ENCODE data around the gene HERC2. TPM values are rescaled to one million over a fixed set of nuclear protein-coding genes. Genes with fewer than 3 reads are reported as not detected.

HERC2 gene
- total and polyA plus RNA-seq, 2 of the 13 experiments (the other 11 are each of a cell fraction or from before 2014, with no cell fraction given): 17.6 to 24.8 TPM

GRCh38 chr15:28082891-28083684 lies 238.9 kb downstream of the HERC2 start (continued):
- TF ChIP-seq, protein P1, sequence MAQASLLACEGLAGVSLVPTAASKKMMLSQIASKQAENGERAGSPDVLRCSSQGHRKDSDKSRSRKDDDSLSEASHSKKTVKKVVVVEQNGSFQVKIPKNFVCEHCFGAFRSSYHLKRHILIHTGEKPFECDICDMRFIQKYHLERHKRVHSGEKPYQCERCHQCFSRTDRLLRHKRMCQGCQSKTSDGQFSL (CRISPR knock-in tag; IDR thresholded peaks at IDR 0.05): no peak
- TF ChIP-seq ZC3H4 (CRISPR knock-in tag; IDR thresholded peaks at IDR 0.05; ENCODE audit: borderline replicate concordance): no peak
- no peak for TF ChIP-seq GLI4 (CRISPR knock-in tag; IDR thresholded peaks at IDR 0.05; ENCODE audit: borderline replicate concordance)
- TF ChIP-seq, protein P2, sequence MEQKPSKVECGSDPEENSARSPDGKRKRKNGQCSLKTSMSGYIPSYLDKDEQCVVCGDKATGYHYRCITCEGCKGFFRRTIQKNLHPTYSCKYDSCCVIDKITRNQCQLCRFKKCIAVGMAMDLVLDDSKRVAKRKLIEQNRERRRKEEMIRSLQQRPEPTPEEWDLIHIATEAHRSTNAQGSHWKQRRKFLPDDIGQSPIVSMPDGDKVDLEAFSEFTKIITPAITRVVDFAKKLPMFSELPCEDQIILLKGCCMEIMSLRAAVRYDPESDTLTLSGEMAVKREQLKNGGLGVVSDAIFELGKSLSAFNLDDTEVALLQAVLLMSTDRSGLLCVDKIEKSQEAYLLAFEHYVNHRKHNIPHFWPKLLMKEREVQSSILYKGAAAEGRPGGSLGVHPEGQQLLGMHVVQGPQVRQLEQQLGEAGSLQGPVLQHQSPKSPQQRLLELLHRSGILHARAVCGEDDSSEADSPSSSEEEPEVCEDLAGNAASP (CRISPR knock-in tag; IDR thresholded peaks at IDR 0.05; ENCODE audit: borderline replicate concordance): peak; percentile 11; the same call in 1 of the 2 replicates
- TF ChIP-seq KDM1A (CRISPR knock-in tag; IDR thresholded peaks at IDR 0.05): 0 out of 2 replicates have a peak, but pooled peaks have one; percentile 24
- no peak for TF ChIP-seq SNAPC5 (CRISPR knock-in tag; IDR thresholded peaks at IDR 0.05; ENCODE audit: borderline replicate concordance)
- peak; percentile 99 for TF ChIP-seq BHLHE40 (IDR thresholded peaks at IDR 0.05; ENCODE audit: low read length)
- TF ChIP-seq, protein P3, sequence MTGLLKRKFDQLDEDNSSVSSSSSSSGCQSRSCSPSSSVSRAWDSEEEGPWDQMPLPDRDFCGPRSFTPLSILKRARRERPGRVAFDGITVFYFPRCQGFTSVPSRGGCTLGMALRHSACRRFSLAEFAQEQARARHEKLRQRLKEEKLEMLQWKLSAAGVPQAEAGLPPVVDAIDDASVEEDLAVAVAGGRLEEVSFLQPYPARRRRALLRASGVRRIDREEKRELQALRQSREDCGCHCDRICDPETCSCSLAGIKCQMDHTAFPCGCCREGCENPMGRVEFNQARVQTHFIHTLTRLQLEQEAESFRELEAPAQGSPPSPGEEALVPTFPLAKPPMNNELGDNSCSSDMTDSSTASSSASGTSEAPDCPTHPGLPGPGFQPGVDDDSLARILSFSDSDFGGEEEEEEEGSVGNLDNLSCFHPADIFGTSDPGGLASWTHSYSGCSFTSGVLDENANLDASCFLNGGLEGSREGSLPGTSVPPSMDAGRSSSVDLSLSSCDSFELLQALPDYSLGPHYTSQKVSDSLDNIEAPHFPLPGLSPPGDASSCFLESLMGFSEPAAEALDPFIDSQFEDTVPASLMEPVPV (CRISPR knock-in tag; IDR thresholded peaks at IDR 0.05): no peak
- TF ChIP-seq ZNF331 (CRISPR knock-in tag; IDR thresholded peaks at IDR 0.05): peak; percentile 72
- 0 out of 2 replicates have a peak, but pooled peaks have one; percentile 39 for TF ChIP-seq CBX5 (CRISPR knock-in tag; IDR thresholded peaks at IDR 0.05; ENCODE audit: borderline replicate concordance)
- TF ChIP-seq ZFP37 (CRISPR knock-in tag; IDR thresholded peaks at IDR 0.05; ENCODE audit: borderline replicate concordance): 0 out of 2 replicates have a peak, but pooled peaks have one; percentile 37
- no peak for TF ChIP-seq FLYWCH1 (CRISPR knock-in tag; IDR thresholded peaks at IDR 0.05)
- TF ChIP-seq ATF4 (CRISPR knock-in tag; IDR thresholded peaks at IDR 0.05): no peak
- no peak for TF ChIP-seq AGO2 (optimal IDR thresholded peaks at IDR 0.05; ENCODE audit: low read depth, low read length)
- TF ChIP-seq ZFYVE20 (CRISPR knock-in tag; IDR thresholded peaks at IDR 0.05; ENCODE audit: borderline replicate concordance, low read depth): no peak
- TF ChIP-seq CBX2 (IDR thresholded peaks at IDR 0.05; ENCODE audit: low read depth, low read length): no peak
- TF ChIP-seq CBX2 (CRISPR knock-in tag; IDR thresholded peaks at IDR 0.05; ENCODE audit: low read depth): no peak
- TF ChIP-seq, protein P4, sequence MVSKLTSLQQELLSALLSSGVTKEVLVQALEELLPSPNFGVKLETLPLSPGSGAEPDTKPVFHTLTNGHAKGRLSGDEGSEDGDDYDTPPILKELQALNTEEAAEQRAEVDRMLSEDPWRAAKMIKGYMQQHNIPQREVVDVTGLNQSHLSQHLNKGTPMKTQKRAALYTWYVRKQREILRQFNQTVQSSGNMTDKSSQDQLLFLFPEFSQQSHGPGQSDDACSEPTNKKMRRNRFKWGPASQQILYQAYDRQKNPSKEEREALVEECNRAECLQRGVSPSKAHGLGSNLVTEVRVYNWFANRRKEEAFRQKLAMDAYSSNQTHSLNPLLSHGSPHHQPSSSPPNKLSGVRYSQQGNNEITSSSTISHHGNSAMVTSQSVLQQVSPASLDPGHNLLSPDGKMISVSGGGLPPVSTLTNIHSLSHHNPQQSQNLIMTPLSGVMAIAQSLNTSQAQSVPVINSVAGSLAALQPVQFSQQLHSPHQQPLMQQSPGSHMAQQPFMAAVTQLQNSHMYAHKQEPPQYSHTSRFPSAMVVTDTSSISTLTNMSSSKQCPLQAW (CRISPR knock-in tag; IDR thresholded peaks at IDR 0.05): no peak
- no peak for TF ChIP-seq HOXD1 (CRISPR knock-in tag; IDR thresholded peaks at IDR 0.05)
- TF ChIP-seq, protein P5, sequence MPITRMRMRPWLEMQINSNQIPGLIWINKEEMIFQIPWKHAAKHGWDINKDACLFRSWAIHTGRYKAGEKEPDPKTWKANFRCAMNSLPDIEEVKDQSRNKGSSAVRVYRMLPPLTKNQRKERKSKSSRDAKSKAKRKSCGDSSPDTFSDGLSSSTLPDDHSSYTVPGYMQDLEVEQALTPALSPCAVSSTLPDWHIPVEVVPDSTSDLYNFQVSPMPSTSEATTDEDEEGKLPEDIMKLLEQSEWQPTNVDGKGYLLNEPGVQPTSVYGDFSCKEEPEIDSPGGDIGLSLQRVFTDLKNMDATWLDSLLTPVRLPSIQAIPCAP (CRISPR knock-in tag; IDR thresholded peaks at IDR 0.05; ENCODE audit: low read depth): no peak
- no peak for TF ChIP-seq CREM (IDR thresholded peaks at IDR 0.05)
- no peak for TF ChIP-seq CREM (CRISPR knock-in tag; IDR thresholded peaks at IDR 0.05)
- TF ChIP-seq KLF12 (CRISPR knock-in tag; IDR thresholded peaks at IDR 0.05; ENCODE audit: borderline replicate concordance): no peak

Measured in HepG2 (cell line).